AG04449 (cell line): ENCODE results near the gene FBXO46.

Experiments used
- CTCF ChIA-PET: fragments of 350-600 bp; formaldehyde crosslinking; extraction: SDS; loops from one replicate; lab custom pipeline; 2021; ENCODE audit warnings: antibody characterized with exemption; lab: Yijun Ruan, JAX
- POLR2A ChIA-PET: fragments of 400-600, 350-600 bp; formaldehyde crosslinking; extraction: SDS; loops from one replicate; lab custom pipeline; 2020; ENCODE audit warnings: antibody characterized with exemption, inconsistent platforms; lab: Yijun Ruan, JAX
- DNase-seq: peaks from one replicate; pipeline ENCODE4 v3.0.0-alpha.2; 2010; ENCODE audit warnings: low read depth, low spot score
- H3K4me3 ChIP-seq: 2 replicates; pipeline ENCODE4 v1.5.1; 2011; ENCODE audit warnings: low read depth, mild to moderate bottlenecking, control low read depth, low read length
- CTCF ChIP-seq: IDR thresholded peaks from one replicate; pipeline ENCODE4 v1.5.1; 2011; ENCODE audit warnings: mild to moderate bottlenecking, moderate library complexity, low read length, control low read depth, inconsistent platforms; ENCODE audit not compliant: insufficient read depth; ENCODE audit errors: missing control alignments

Gene FBXO46

GRCh38 chr19:45681391-45682015, 49.2 kb downstream of the FBXO46 start:
- ChIA-PET POLR2A (no interaction called here), CTCF (interaction anchor here (0.6 to 9.8 kb wide), 22 partner anchors 10 to 242 kb away, joined by 3 to 122 read pairs (median 4); partner anchors contain the start of genes GIPR, QPCTL and SNRPD2)
- peak overlapping the region; percentile 43 for H3K4me3 ChIP-seq
- no peak for DNase-seq
- TF ChIP-seq CTCF, result peak; percentile 95

GRCh38 chr19:45677351-45678230, 53.1 kb downstream of the FBXO46 start:
- DNase-seq, result no peak
- ChIA-PET POLR2A (interaction anchor here (0.6 kb wide), 1 partner anchor 12 kb away, joined by 5 read pairs; no protein-coding TSS in a partner anchor), CTCF (interaction anchor here (0.9 to 9.8 kb wide), 5 partner anchors 8 to 238 kb away, joined by 3 to 122 read pairs (median 5); partner anchors contain the start of genes QPCTL and SNRPD2)
- peak overlapping the region; percentile 34 for H3K4me3 ChIP-seq
- TF ChIP-seq CTCF, result no peak

- DNase-seq, result no peak
- CTCF ChIA-PET, result interaction anchor here (1.0 to 9.8 kb wide), 3 partner anchors 15 to 191 kb away, joined by 4 to 122 read pairs (median 6); partner anchors contain the start of genes QPCTL and SNRPD2
- peak overlapping the region; percentile 34 for H3K4me3 ChIP-seq
Measured at GRCh38 chr19:45676851-45677263, 53.8 kb downstream of the FBXO46 start.

GRCh38 chr19:45674946-45675345, 55.8 kb downstream of the FBXO46 start:
- no peak for DNase-seq
- POLR2A ChIA-PET, result no interaction called here

More at GRCh38 chr19:45676851-45677263, 53.8 kb downstream of the FBXO46 start:
- no peak for TF ChIP-seq CTCF
- POLR2A ChIA-PET, result no interaction called here

GRCh38 chr19:45670670-45671453, 59.8 kb downstream of the FBXO46 start:
- ChIA-PET POLR2A (no interaction called here), CTCF (interaction anchor here (1.4 to 2.5 kb wide), 2 partner anchors 10 to 28 kb away, joined by 4 to 18 read pairs; no protein-coding TSS in a partner anchor)
- TF ChIP-seq CTCF, result no peak
- no peak overlapping the region; the same call in 1 of the 2 replicates for H3K4me3 ChIP-seq
- no peak for DNase-seq

More at GRCh38 chr19:45674946-45675345, 55.8 kb downstream of the FBXO46 start:
- CTCF ChIA-PET, result interaction anchor here (0.7 kb wide), 1 partner anchor 14 kb away, joined by 3 read pairs; no protein-coding TSS in a partner anchor
- TF ChIP-seq CTCF, result no peak
- no peak overlapping the region for H3K4me3 ChIP-seq
